ENCODE results near the gene SFN.
"Not testable (repeated sequence)": the region's sequence is repeated elsewhere in the genome, so short reads cannot be mapped to it uniquely, and the experiment has no call there.

Gene SFN

GRCh38 chr1:26839779-26840178, 23.2 kb upstream of the SFN start:
- no peak for DNase-seq

GRCh38 chr1:26844424-26845196, 18.3 kb upstream of the SFN start:
- no peak for DNase-seq

- not testable (repeated sequence) for DNase-seq
Observed at GRCh38 chr1:26847826-26848225, 15.1 kb upstream of the SFN start.

GRCh38 chr1:26848499-26848898, 14.4 kb upstream of the SFN start:
- no peak for DNase-seq

GRCh38 chr1:26848941-26849774, 13.8 kb upstream of the SFN start:
- no peak for DNase-seq

GRCh38 chr1:26851106-26851684, 11.8 kb upstream of the SFN start:
- DNase-seq: no peak

GRCh38 chr1:26852701-26853100, 10.2 kb upstream of the SFN start:
- DNase-seq: no peak

GRCh38 chr1:26853156-26853555, 9.8 kb upstream of the SFN start:
- peak; percentile 91 for DNase-seq

- DNase-seq: no peak
Observed at GRCh38 chr1:26853600-26853999, 9.3 kb upstream of the SFN start.

- peak; percentile 58 for DNase-seq
Observed at GRCh38 chr1:26854906-26855305, 8.0 kb upstream of the SFN start.

GRCh38 chr1:26855636-26856035, 7.3 kb upstream of the SFN start:
- DNase-seq: no peak

- no peak for DNase-seq
Observed at GRCh38 chr1:26856181-26856580, 6.8 kb upstream of the SFN start.

GRCh38 chr1:26856604-26857469, 6.1 kb upstream of the SFN start:
- DNase-seq: no peak

GRCh38 chr1:26857473-26858060, 5.4 kb upstream of the SFN start:
- no peak for DNase-seq

- no peak for DNase-seq
Observed at GRCh38 chr1:26858160-26858559, 4.8 kb upstream of the SFN start.

GRCh38 chr1:26858891-26859640, 3.9 kb upstream of the SFN start:
- DNase-seq: no peak

- no peak for DNase-seq
Observed at GRCh38 chr1:26861286-26861701, 1.7 kb upstream of the SFN start.

GRCh38 chr1:26861889-26862378, 1.0 kb upstream of the SFN start:
- no peak for DNase-seq

- DNase-seq: no peak
Observed at GRCh38 chr1:26863685-26864077, 732 bp downstream of the SFN start.

- DNase-seq: peak; percentile 97
Observed at GRCh38 chr1:26864610-26865480, 1.9 kb downstream of the SFN start.
